Spleen (tissue), 11 donors: Measurements from ENCODE around the gene TSC1. TPM values are rescaled to one million over a fixed set of nuclear protein-coding genes. Genes with fewer than 3 reads are reported as not detected.

Experiments used
- DNase-seq: peaks from one replicate; pipeline ENCODE4 v3.0.0-alpha.2; 2020
- H3K27ac ChIP-seq, 8 donors: fragments of 200-600 bp; sonication (generic) in 7 of 8; 1 replicate in 4 of 8; 2 replicates in 4 of 8; pipeline versions ENCODE4 v1.5.0 to v1.8.0; 2016 to 2021; ENCODE audit warnings: inconsistent platforms in 4 of 8, mild to moderate bottlenecking in 4 of 8, moderate library complexity in 1 of 8
- H3K27me3 ChIP-seq, 7 donors: fragments of 200-600 bp; sonication (generic) in 6 of 7; replicated peaks in 1 of 7; 1 replicate in 4 of 7; 2 replicates in 3 of 7; pipeline versions ENCODE4 v1.5.0 to v1.8.0; 2016 to 2021; ENCODE audit warnings: inconsistent platforms in 3 of 7, mild to moderate bottlenecking in 1 of 7
- H3K36me3 ChIP-seq, 6 donors: fragments of 200-600 bp; sonication (generic) in 5 of 6; 1 replicate in 4 of 6; 2 replicates in 2 of 6; pipeline versions ENCODE4 v1.5.0 to v1.8.0; 2016 to 2021; ENCODE audit warnings: inconsistent platforms in 2 of 6
- H3K4me1 ChIP-seq, 6 donors: fragments of 200-600 bp; sonication (generic) in 5 of 6; 1 replicate in 3 of 6; 2 replicates in 3 of 6; pipeline versions ENCODE4 v1.5.0 to v1.8.0; 2016 to 2021; ENCODE audit warnings: inconsistent platforms in 3 of 6
- H3K4me3 ChIP-seq, 8 donors: fragments of 200-600 bp; sonication (generic) in 7 of 8; 1 replicate in 4 of 8; 2 replicates in 4 of 8; pipeline versions ENCODE4 v1.5.0 to v1.8.0; 2016 to 2021; ENCODE audit warnings: inconsistent platforms in 4 of 8, mild to moderate bottlenecking in 4 of 8, moderate library complexity in 2 of 8
- H3K9me3 ChIP-seq, 8 donors: fragments of 200-600 bp; sonication (generic) in 7 of 8; 1 replicate in 4 of 8; 2 replicates in 4 of 8; pipeline versions ENCODE4 v1.5.0 to v1.8.0; 2016 to 2021; ENCODE audit warnings: inconsistent platforms in 4 of 8
- POLR2A ChIP-seq, 3 donors: fragments of 450-650 bp; IDR thresholded peaks; one replicate each; pipeline ENCODE4 v1.5.1; 2017; ENCODE audit warnings: antibody characterized with exemption in 3 of 3, mild to moderate bottlenecking in 1 of 3
- POLR2AphosphoS5 ChIP-seq, 3 donors: sonication (generic); formaldehyde crosslinking; IDR thresholded peaks; one replicate each; pipeline ENCODE4 v1.5.1; 2017; ENCODE audit warnings: antibody characterized with exemption in 3 of 3
- WGBS, 5 donors: extraction: QIAGEN DNeasy Blood & Tissue Kit in 3 of 5; methylation state at CpG; one replicate each; pipeline versions ENCODE4 v1.1.5 to v1.1.7; 2013 to 2018; 5-methylcytosine and 5-hydroxymethylcytosine counted together
- intact Hi-C: fragments of 100-400 bp; cut with DNase I; formaldehyde crosslinking; loops from one replicate; pipeline ENCODE4 v1.15.0; 2023; ENCODE audit warnings: low total_unique reads
- polyA plus RNA-seq, 3 donors: library from polyadenylated mRNA; stranded (reverse); fragments of 200-250 nt; gene quantifications; one replicate each; pipeline ENCODE4 v1.2.1, GENCODE V29; 2013
- total RNA-seq, 7 donors: library from RNA; depleted of rRNA in 3 of 7; stranded (reverse); fragments of >200 nt in 3 of 7; fragmentation: NEBNext Ultra II Directional in 4 of 7; extraction: Animal tissue kit (Norgen Biotek cat#: 25700) in 4 of 7; gene quantifications; one replicate each; pipeline versions ENCODE4 v1.1.0 to v1.2.1, GENCODE V29; 2016 to 2021
- TF ChIP-seq, protein P1 (sequence below), 11 experiments: fragments of 200-600 bp in 7 of 11; fragments of 450-650 bp in 4 of 11; sonication (generic) in 4 of 11; IDR thresholded peaks in 8 of 11; conservative IDR thresholded peaks in 3 of 11; 1 replicate in 7 of 11; 2 replicates in 4 of 11; pipeline versions ENCODE4 v1.4.0 to v1.8.0; 2016 to 2021; ENCODE audit warnings: antibody characterized with exemption in 11 of 11, inconsistent platforms in 4 of 11, mild to moderate bottlenecking in 1 of 11
- donor health status: healthy with polysubstance abuse.
- donor health status: DM: no; HTN: no; CAD: no; lungs with moderate emphysema.
- donor health status: DM: no; HTN: no; CAD: no.
- donor health status: Bipolar disorder and iron deficiency.
- donor health status: healthy.
- donor health status: DM: no; HTN: no; CAD: no.
- donor health status: DM: yes; HTN: yes; CAD: no.

Gene TSC1
- total and polyA plus RNA-seq, 10 donors = 6.9 to 80.6 (median 51.6) TPM

DNA sequence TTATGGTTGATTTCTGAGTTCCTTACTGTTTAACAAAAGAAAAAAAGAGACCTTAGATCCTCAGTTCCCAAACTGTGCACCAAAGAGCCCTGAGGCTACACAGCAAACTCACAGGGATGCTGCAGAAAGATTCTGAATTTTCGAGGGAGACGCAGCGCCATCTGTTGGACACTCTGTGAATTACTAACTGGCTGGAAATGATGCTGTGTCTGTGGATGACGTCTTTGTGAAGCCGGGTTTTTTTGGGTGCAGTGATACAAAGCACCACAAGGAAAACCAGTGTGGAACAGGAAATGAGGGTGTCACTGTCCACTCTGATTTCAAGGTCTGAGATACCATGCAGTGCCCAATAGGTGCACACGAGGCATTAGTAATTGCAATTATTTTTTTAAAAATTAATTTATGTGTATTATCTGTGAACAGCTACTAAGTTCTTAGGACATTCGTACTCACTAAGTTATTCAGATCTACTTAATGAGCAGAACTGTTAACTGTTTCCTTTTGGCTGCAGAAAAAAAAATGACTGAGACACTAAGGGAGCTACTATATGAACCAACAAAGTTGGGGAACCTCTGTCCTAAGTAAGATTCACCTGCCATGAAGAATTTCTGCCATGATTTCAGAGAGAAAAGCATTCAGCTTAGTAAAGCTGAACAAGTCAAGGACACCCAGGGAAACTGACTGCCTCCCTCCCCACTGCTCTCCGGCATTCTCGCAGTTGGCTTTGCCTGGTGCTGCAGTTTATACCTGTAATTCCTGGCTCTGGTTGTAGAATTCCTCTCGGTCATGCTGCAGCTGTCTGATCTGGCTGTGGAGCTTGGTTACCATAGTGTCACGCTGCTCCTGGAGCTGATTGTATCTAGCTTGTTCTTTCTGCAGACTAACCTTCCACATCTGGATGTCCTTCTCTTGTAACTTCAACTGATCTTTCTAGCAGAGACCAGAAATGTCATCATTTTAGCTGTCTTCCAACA, 42.3 kb downstream of the TSC1 start:
- 44 to 48% (median 46%) methylated on average over 11 of the region's 11 CpGs for WGBS, 5 donors
- peak; percentile 78 for DNase-seq
- peak overlapping the region in 1 of 8 donors; percentile 4 for H3K27ac ChIP-seq

DNA sequence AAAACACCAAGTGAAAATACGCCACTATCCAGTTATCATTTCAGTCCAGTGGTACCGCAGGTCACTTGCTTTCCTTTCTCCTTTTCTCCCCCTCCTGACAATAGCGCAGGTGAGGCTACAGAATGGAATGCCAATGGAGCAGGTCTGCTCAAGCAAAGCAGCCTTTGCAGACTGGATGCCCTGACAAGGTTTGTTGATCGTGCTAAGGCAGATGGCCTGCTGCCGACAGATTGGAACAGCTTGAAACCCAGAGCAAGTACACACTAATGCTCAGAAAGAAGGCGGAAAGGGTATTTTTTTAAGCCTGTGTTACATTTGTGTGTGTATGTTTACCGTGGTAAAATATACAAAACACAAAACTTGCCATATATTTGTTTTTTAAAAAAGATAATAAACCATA, 46.4 kb downstream of the TSC1 start:
- 95 to 99% (median 96%) methylated on average over 7 of the region's 7 CpGs for WGBS, 5 donors
- intact Hi-C loops = no loop called here
- no peaks in the 10 kb centered on the region for H3K27me3 ChIP-seq
- TF ChIP-seq, protein P1, sequence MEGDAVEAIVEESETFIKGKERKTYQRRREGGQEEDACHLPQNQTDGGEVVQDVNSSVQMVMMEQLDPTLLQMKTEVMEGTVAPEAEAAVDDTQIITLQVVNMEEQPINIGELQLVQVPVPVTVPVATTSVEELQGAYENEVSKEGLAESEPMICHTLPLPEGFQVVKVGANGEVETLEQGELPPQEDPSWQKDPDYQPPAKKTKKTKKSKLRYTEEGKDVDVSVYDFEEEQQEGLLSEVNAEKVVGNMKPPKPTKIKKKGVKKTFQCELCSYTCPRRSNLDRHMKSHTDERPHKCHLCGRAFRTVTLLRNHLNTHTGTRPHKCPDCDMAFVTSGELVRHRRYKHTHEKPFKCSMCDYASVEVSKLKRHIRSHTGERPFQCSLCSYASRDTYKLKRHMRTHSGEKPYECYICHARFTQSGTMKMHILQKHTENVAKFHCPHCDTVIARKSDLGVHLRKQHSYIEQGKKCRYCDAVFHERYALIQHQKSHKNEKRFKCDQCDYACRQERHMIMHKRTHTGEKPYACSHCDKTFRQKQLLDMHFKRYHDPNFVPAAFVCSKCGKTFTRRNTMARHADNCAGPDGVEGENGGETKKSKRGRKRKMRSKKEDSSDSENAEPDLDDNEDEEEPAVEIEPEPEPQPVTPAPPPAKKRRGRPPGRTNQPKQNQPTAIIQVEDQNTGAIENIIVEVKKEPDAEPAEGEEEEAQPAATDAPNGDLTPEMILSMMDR (IDR thresholded peaks at IDR 0.05 in 8 of 11, conservative IDR thresholded peaks at IDR 0.05 in 3 of 11) = no peak
- TF ChIP-seq POLR2A (IDR thresholded peaks at IDR 0.05) (no peak), POLR2AphosphoS5 (IDR thresholded peaks at IDR 0.05) (no peak)
- DNase-seq = no peak
- peaks cover 0 to 94% (median 68%) of the 10 kb centered on the region in 6 donors for H3K36me3 ChIP-seq
- H3K4me3 ChIP-seq = no peak overlapping the region
- peaks cover 0 to 20% (median 3%) of the 10 kb centered on the region in 6 donors for H3K4me1 ChIP-seq
- no peaks in the 10 kb centered on the region for H3K9me3 ChIP-seq
- H3K27ac ChIP-seq = no peak overlapping the region

More for the DNA sequence above, 42.3 kb downstream of the TSC1 start:
- no peak overlapping the region for H3K4me3 ChIP-seq
- TF ChIP-seq POLR2AphosphoS5 (IDR thresholded peaks at IDR 0.05) (peak in 1 of 3 donors; percentile 37), POLR2A (IDR thresholded peaks at IDR 0.05) (no peak)
- TF ChIP-seq, protein P1 (IDR thresholded peaks at IDR 0.05 in 8 of 11, conservative IDR thresholded peaks at IDR 0.05 in 3 of 11) = peak; percentile 86 to 96 (median 93)
- intact Hi-C loops = no loop called here
- H3K36me3 ChIP-seq = peaks cover 0 to 97% (median 78%) of the 10 kb centered on the region in 6 donors
- no peaks in the 10 kb centered on the region for H3K9me3 ChIP-seq
- peaks cover 0 to 17% (median 3%) of the 10 kb centered on the region in 6 donors for H3K4me1 ChIP-seq
- H3K27me3 ChIP-seq = no peaks in the 10 kb centered on the region

DNA sequence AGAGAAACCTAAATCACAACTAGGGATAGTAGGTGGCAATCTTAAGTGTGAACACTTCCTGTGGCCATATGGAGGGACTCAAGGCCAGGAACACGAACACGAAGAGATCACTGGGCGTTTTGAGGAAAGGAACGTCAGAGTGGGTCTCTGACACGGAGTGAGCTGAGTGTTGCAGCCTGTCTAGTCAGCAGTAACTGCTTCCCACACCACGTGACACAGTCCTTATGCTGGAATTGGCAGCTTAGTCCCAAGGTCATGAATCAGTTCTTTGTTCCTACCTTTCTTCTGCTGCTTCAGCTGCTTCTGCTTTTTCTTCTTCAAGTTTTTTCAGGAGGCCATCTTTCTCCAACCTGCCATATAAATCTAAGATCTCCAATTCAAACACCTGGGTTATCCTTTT, 47.5 kb downstream of the TSC1 start:
- DNase-seq = no peak
- no peaks in the 10 kb centered on the region for H3K27me3 ChIP-seq
- H3K4me1 ChIP-seq = peaks cover 0 to 15% (median 1%) of the 10 kb centered on the region in 6 donors
- no peak overlapping the region for H3K27ac ChIP-seq
- H3K4me3 ChIP-seq = no peak overlapping the region
- intact Hi-C loops = no loop called here
- 74 to 83% (median 82%) methylated on average over 6 of the region's 6 CpGs for WGBS, 5 donors
- TF ChIP-seq POLR2AphosphoS5 (IDR thresholded peaks at IDR 0.05) = no peak
- TF ChIP-seq, protein P1 (IDR thresholded peaks at IDR 0.05 in 8 of 11, conservative IDR thresholded peaks at IDR 0.05 in 3 of 11) = no peak
- TF ChIP-seq POLR2A (IDR thresholded peaks at IDR 0.05) = no peak
- peaks cover 0 to 95% (median 72%) of the 10 kb centered on the region in 6 donors for H3K36me3 ChIP-seq
- H3K9me3 ChIP-seq = no peaks in the 10 kb centered on the region

DNA sequence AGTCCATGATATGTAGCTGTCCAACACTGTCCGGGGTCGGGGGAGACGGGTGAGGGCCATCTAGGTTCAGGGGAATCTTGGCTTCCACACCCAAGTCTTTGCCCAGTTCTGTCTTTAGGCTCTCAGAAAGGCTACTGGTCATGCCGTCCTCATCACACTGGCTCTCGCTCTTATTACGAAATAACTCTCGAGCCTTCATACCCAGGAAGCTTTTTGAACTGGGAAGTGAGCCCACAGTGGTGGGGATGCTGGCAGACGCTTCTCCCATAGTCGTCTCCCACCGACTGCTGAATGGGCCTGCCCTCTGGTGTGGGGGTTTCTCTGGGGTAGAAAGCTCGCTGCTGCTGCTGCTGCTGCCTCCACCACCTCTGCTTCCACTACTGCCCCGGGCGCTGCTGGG, 48.2 kb downstream of the TSC1 start:
- no peak for TF ChIP-seq POLR2A (IDR thresholded peaks at IDR 0.05)
- TF ChIP-seq POLR2AphosphoS5 (IDR thresholded peaks at IDR 0.05) = no peak
- TF ChIP-seq, protein P1 (IDR thresholded peaks at IDR 0.05 in 8 of 11, conservative IDR thresholded peaks at IDR 0.05 in 3 of 11) = no peak
- Histone ChIP-seq H3K9me3 (no peaks in the 10 kb centered on the region), H3K4me1 (peaks cover 0 to 8% (median 0%) of the 10 kb centered on the region in 6 donors), H3K36me3 (peaks cover 0 to 94% (median 69%) of the 10 kb centered on the region in 6 donors), H3K27me3 (no peaks in the 10 kb centered on the region), H3K27ac (no peak overlapping the region), H3K4me3 (no peak overlapping the region)
- 81 to 92% (median 91%) methylated on average over 13 of the region's 13 CpGs for WGBS, 5 donors
- DNase-seq = no peak
- intact Hi-C loops = no loop called here
